Left lung (tissue), 10 donors: ENCODE data around the gene KLC3. TPM values are rescaled to one million over a fixed set of nuclear protein-coding genes. Genes with fewer than 3 reads are reported as not detected.

Experiments
- ATAC-seq: fragments of 200-7000 bp; cut with Tn5 transposase; one replicate; pipeline ENCODE4 v1.9.1; 2020; ENCODE audit warnings: moderate library complexity
- DNase-seq, 4 donors: peaks; one replicate each; pipeline ENCODE4 v3.0.0-alpha.2; 2013 to 2020
- H3K27ac ChIP-seq, 2 donors: fragments of 200-600 bp; sonication (generic) in 1 of 2; one replicate each; pipeline versions ENCODE4 v1.5.0 to v1.8.0; 2020 to 2021
- H3K27me3 ChIP-seq, 2 donors: fragments of 200-600 bp; sonication (generic) in 1 of 2; one replicate each; pipeline versions ENCODE4 v1.5.0 to v1.8.0; 2020 to 2021
- H3K36me3 ChIP-seq, 2 donors: fragments of 200-600 bp; sonication (generic) in 1 of 2; one replicate each; pipeline versions ENCODE4 v1.5.0 to v1.8.0; 2020 to 2021
- H3K4me1 ChIP-seq, 2 donors: fragments of 200-600 bp; one replicate each; pipeline ENCODE4 v1.8.0; 2021
- H3K4me3 ChIP-seq, 2 donors: fragments of 200-600 bp; sonication (generic) in 1 of 2; one replicate each; pipeline versions ENCODE4 v1.5.0 to v1.8.0; 2020 to 2021; ENCODE audit warnings: mild to moderate bottlenecking in 1 of 2
- H3K9me3 ChIP-seq, 2 donors: fragments of 200-600 bp; sonication (generic) in 1 of 2; one replicate each; pipeline versions ENCODE4 v1.5.0 to v1.8.0; 2020 to 2021
- CTCF ChIP-seq, 2 donors: fragments of 200-600 bp; sonication (generic) in 1 of 2; IDR thresholded peaks; one replicate each; pipeline versions ENCODE4 v1.5.0 to v1.8.0; 2021; ENCODE audit warnings: antibody characterized with exemption in 2 of 2
- intact Hi-C, 2 donors: fragments of 100-400 bp; cut with DNase I; formaldehyde crosslinking; loops; one replicate each; pipeline versions ENCODE4 v1.11.2 to v1.14.2; 2022
- polyA plus RNA-seq, 6 donors: library from polyadenylated mRNA; unstranded; fragments of 120-200 nt; gene quantifications; one replicate each; pipeline ENCODE4 v1.2.1, GENCODE V29; 2013; ENCODE audit not compliant: insufficient read length in 6 of 6
- total RNA-seq, 2 donors: library from RNA; stranded (reverse); fragmentation: NEBNext Ultra II Directional; extraction: Animal tissue kit (Norgen Biotek cat#: 25700); gene quantifications; one replicate each; pipeline ENCODE4 v1.2.1, GENCODE V29; 2021
- donor health status: DM: no; HTN: yes; CAD: no.
- donor health status: DM: no; HTN: no; CAD: no.

Gene KLC3
- total and polyA plus RNA-seq, 8 donors: 0.52 to 1.9 (median 0.70) TPM

- no peak for ATAC-seq
- H3K4me3 ChIP-seq: no peak overlapping the region
- H3K4me1 ChIP-seq: peaks cover 5 to 7% of the 10 kb centered on the region in 2 donors
- H3K9me3 ChIP-seq: no peaks in the 10 kb centered on the region
- intact Hi-C loops: no loop called here
- peaks cover 6 to 81% of the 10 kb centered on the region in 2 donors for H3K27me3 ChIP-seq
- no peak for TF ChIP-seq CTCF (IDR thresholded peaks at IDR 0.05)
- no peak overlapping the region for H3K27ac ChIP-seq
- no peaks in the 10 kb centered on the region for H3K36me3 ChIP-seq
- no peak for DNase-seq
Observed at GRCh38 chr19:45342911-45343310, 2.4 kb downstream of the KLC3 start.

DNA sequence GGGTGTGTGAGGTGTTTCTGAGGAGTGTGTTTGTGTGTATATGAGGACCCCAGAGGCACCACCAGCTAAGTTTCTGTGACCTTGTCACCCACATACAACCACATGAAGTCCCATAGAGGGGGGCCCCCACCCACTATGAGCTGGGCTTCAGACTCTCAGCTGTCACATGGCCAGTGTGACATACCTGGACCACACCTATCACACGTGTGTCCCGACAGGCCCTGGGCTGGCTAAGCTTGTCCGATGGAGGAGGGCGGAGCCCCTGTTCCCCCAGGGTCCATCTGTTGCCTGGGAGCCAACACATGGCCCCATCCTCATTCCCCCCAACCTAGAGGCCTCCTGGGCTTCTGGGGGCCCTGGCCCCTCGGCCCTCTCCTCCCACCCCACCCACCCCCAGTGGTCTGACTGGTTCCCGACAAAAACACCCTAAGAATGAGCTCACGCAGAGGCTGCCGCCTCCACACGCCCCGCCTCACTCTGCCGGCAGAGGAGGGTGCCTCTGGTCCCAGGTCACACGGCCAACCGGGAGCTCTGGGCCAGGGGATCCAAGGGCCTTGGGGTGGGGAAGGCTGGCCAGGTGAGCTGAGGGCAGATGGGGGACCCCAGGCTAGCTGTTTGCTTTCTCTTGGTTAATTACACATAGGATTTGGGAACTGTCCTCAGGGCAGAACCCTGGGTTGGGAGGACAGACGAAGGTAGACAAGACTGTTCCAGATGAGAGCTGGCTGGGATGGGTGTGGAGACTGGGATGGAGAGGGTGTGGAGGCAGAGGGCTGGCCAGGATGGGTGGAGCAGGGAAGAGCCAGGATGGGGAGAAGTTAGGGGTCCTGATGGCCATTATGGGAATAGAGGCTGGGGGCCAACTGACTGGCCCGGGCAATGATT, 4.3 kb downstream of the KLC3 start:
- TF ChIP-seq CTCF (IDR thresholded peaks at IDR 0.05): no peak
- DNase-seq (peak in 1 of 4 donors; percentile 33), ATAC-seq (no peak)
- intact Hi-C loops: no loop called here
- H3K4me1 ChIP-seq: peaks cover 0 to 7% of the 10 kb centered on the region in 2 donors
- peaks cover 6 to 75% of the 10 kb centered on the region in 2 donors for H3K27me3 ChIP-seq
- H3K36me3 ChIP-seq: no peaks in the 10 kb centered on the region
- H3K4me3 ChIP-seq: no peak overlapping the region
- H3K9me3 ChIP-seq: no peaks in the 10 kb centered on the region
- no peak overlapping the region for H3K27ac ChIP-seq

DNA sequence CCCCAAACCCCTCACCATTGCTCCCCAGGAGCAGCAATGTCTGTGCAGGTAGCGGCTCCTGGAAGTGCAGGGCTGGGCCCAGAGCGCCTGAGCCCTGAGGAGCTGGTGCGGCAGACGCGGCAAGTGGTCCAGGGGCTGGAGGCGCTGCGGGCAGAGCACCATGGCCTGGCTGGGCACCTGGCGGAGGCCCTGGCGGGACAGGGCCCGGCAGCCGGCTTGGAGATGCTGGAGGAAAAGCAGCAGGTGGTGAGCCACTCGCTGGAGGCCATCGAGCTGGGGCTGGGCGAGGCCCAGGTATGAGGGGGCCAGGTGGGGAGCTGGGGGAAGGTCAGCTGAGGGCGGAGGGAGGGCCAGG, 4.9 kb downstream of the KLC3 start:
- no peak for TF ChIP-seq CTCF (IDR thresholded peaks at IDR 0.05)
- Histone ChIP-seq H3K36me3 (peaks cover 0 to 2% of the 10 kb centered on the region in 2 donors), H3K27ac (no peak overlapping the region), H3K9me3 (no peaks in the 10 kb centered on the region), H3K4me1 (peaks cover 0 to 3% of the 10 kb centered on the region in 2 donors), H3K4me3 (no peak overlapping the region), H3K27me3 (peaks cover 5 to 69% of the 10 kb centered on the region in 2 donors)
- ATAC-seq (no peak), DNase-seq (no peak)
- intact Hi-C loops: no loop called here

- Histone ChIP-seq H3K36me3 (peaks cover 0 to 12% of the 10 kb centered on the region in 2 donors), H3K27me3 (peaks cover 0 to 60% of the 10 kb centered on the region in 2 donors), H3K9me3 (no peaks in the 10 kb centered on the region), H3K27ac (no peak overlapping the region), H3K4me3 (no peak overlapping the region), H3K4me1 (no peaks in the 10 kb centered on the region)
- ATAC-seq (no peak), DNase-seq (no peak)
- no peak for TF ChIP-seq CTCF (IDR thresholded peaks at IDR 0.05)
- intact Hi-C loops: no loop called here
Observed at GRCh38 chr19:45346449-45346848, 5.9 kb downstream of the KLC3 start.

DNA sequence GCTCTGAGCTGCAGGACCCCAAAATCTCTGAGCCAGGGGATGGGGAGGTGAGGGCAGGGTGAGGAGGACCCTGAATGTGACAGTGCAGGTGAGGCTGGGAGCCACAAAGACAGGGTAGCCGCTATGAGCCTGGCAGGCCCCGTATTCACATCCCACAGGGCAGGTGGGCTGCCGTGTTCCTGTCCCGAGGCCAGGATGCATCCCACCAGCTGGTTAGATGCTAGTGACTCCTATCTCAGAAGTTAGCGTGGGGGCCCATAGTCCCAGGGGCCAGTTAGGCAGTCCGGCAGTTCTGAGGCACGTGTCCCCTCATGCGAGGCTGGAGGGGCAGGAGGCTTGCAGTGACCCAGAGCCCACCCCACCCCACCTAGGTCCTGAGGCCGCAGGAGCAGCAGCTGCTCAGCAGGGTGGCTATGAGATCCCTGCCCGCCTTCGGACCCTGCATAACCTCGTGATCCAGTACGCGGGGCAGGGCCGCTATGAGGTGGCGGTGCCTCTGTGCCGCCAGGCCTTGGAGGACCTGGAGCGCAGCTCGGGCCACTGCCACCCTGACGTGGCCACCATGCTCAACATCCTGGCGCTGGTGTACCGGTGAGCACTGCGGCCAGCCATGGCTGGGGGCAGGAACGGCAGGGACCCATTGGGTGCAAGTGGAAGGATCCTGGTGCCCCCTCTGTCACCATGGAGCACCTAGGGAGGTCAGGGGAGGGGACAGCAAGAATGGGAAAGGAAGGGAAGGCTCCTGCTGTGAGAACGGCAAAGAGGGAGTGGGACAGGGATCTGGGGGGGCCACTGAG, 7.2 kb downstream of the KLC3 start:
- ATAC-seq: no peak
- intact Hi-C loops: no loop called here
- Histone ChIP-seq H3K36me3 (peaks cover 0 to 25% of the 10 kb centered on the region in 2 donors), H3K4me1 (no peaks in the 10 kb centered on the region), H3K27me3 (peaks cover 0 to 46% of the 10 kb centered on the region in 2 donors), H3K9me3 (no peaks in the 10 kb centered on the region), H3K4me3 (no peak overlapping the region), H3K27ac (no peak overlapping the region)
- no peak for DNase-seq
- TF ChIP-seq CTCF (IDR thresholded peaks at IDR 0.05): no peak
